GM21381 (cell line): ENCODE results near the gene MGAT4D.
A peak's percentile ranks its signal among the peaks of the same experiment; 100 is the strongest.
"Not testable (repeated sequence)": the region's sequence is repeated elsewhere in the genome, so short reads cannot be mapped to it uniquely, and the experiment has no call there.

ENCODE experiments used
- ATAC-seq: cut with Tn5 transposase; IDR thresholded peaks from one replicate; pipeline ENCODE4 v1.9.1; 2021; ENCODE audit warnings: mild to moderate bottlenecking, moderate library complexity; ENCODE audit not compliant: unreplicated experiment

The MGAT4D gene

DNA sequence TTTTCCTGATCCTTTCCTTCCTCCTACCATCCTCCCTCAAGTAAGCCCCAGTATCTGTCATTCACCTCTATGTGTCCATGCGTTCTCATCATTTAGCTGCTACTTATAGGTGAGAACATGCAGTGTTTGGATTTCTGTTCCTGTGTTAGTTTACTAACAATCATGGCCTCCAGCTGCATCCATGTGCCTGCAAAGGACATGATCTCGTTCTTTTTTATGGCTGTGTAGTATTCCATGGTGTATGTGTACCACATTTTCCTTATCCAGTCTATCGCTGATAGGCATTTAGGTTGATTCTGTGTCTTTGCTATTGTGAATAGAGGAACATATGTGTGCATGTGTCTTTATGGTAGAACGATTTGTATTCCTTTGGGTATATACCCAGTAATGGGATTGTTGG is 53.7 kb downstream of the MGAT4D start:
- ATAC-seq: not testable (repeated sequence)

DNA sequence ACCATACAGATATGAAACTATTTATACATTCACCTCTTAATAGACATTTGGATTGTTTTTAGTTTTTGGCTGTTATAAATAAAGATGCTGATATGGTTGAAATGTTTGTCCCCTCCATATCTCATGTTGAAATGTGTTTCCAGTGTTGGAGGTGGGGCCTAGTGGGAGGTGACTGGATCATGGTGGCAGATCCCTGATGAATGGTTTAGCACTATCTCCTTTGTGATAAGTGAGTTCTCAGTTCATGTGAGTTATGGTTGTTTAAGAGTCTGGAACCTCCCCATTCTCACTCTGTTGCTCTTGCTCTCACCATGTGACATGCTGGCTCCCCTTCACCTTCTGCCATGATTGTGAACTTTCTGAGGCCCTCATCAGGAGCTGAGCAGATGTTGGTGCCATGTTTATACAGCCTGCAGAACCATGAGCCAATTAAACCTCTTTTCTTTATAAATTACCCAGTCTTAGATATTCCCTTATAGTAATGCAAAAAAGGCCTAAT is 58.4 kb downstream of the MGAT4D start:
- no peak for ATAC-seq

DNA sequence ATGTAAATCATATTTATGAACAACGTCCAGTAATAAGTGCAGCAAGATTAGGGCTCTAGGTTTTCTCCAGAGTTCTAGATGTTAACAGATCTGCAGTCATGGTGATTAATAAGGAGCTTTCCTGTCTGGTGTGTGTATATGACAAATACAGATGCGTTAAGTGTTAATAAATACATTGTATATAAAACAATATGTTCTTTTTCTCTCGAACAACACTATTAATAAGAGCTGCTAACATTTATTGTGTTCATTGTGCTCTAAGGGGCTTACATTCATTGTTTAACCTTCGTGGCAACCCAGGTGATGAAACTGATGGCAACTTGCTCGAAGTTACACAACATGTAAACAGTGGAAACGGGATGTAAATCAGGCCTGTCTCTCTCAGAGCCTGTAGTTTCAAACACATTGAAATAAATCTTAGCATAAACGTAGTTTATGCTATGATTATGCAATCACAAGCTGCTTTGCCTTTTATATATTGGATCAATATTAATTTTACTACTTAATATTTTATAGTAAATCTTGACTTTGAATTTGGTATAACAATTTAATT is 70.1 kb downstream of the MGAT4D start:
- ATAC-seq: no peak

DNA sequence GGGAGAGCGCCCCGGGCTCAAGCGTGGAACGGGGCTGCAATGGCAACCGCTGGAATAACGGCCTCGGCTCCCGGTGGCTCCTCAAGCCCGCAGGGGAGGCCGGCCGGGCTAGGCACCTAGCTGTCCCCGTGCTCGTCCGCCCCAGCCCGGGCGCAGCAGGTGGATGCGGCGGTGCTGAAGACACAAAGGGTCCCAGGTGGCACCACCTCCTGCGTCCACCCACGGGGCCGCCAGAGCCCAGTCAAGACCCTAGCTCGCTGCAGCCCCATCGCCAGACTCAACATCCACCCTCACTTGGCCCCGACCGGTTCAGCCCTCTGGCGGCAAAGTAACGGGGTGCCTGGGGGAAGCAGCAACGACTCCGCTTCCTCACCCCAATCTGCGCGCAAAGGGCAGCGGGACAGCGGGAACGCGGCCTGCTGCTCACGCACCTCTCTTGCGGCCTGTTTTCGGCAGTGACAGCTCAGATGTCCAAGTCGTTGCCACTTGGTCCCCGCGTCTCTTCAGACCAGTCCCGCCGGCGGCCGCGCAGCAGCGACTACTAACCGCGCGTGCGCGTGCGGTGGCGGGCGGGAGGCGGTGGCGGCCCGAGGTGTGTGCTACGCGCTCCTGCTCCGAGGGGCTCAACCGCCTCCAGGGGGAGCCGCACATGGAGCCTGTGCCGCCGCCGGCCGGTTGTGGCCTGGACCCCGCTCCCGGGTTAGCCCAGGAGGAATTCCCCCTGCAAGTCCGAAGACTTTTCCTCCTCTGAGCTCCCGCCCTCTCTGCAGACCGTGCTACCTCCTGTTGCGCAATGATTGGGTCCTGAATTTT is 70.8 kb downstream of the MGAT4D start, which contains the start of gene CLGN:
TSS of gene CLGN (minus strand) at position 543 of the 813 bp plus-strand sequence. CDS start 14,570 bp downstream, outside the sequence.
- ATAC-seq: peak; percentile 74

DNA sequence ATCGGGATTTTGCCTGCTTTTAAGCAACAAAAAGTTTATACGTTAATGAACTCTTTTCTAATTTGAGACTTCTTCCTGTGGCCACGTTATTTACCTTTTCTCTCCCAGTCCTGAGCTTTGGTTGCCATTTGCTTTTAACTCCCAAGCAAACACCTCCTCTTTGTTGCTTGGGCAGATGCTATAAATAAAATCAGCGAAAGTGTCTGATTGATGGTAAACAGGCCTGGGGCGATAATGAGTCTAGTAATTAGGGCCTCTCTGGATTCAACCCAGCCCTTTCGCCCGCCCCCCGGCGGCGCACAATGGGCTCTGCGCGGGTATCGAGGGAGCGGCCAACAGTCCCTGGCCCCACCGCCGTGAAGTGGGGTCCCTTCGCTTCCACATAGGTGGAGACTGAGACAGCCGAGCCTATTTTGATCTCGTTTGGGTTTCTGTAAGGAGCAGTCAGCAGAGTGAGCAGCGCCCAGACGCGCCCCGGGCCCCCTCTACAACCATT is 71.4 kb downstream of the MGAT4D start:
- ATAC-seq: peak; percentile 27

DNA sequence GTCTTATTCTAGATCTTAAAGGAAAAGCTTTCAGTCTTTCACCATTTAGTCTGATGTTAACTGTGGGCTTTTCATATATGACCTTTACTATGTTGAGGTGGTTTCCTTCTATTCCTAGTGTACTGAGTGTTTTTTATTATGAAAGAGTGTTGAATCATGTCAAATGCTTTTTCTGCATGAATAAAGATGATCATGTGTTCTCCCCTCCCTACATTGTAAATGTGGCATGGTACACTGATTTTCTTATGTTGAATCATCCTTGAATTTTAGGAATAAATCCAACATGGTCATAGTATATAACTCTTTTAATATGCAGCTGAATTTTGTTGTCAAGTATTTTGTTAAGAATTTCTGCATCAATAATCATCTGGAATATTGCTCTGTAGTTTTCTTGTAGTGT is 75.0 kb downstream of the MGAT4D start:
- no peak for ATAC-seq

DNA sequence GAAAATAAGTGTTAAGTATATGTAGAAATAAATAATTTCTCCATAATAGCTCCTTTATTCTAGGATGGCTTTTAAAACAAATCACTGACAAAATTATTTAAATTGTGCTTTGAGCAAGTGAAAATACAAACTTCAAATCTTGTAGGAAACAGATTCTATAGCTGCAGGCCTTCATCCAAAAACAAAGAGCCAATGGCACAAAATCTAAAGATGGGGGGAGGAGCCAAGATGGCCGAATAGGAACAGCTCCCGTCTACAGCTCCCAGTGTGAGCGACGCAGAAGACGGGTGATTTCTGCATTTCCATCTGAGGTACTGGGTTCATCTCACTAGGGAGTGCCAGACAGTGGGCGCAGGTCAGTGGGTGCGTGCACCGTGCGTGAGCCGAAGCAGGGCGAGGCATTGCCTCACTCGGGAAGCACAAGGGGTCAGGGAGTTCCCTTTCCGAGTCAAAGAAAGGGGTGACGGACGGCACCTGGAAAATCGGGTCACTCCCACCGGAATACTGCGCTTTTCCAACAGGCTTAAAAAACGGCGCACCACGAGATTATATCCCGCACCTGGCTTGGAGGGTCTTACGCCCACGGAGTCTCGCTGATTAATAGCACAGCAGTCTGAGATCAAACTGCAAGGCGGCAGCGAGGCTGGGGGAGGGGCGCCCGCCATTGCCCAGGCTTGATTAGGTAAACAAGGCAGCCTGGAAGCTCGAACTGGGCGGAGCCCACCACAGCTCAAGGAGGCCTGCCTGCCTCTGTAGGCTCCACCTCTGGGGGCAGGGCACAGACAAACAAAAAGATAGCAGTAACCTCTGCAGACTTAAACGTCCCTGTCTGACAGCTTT is 84.7 kb downstream of the MGAT4D start:
- ATAC-seq: not testable (repeated sequence)

DNA sequence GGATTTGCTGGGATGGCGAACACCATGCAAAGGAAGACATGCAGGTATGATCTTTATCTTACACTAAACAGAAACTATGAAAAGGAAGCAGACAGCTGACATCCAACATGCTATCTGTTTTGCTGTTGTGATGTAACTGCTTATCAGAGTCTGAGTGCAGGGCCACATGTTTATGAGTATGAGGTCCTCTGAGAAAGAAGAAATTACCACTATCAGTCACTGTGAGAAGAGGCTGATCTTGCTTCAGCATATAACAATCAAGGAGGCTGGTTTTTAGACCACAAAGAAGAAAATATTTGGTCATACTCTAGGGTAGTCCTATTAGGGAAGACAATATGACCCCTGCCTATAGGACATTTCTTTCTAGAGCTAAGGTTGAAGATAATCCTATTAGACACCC is 89.1 kb downstream of the MGAT4D start:
- ATAC-seq: no peak

DNA sequence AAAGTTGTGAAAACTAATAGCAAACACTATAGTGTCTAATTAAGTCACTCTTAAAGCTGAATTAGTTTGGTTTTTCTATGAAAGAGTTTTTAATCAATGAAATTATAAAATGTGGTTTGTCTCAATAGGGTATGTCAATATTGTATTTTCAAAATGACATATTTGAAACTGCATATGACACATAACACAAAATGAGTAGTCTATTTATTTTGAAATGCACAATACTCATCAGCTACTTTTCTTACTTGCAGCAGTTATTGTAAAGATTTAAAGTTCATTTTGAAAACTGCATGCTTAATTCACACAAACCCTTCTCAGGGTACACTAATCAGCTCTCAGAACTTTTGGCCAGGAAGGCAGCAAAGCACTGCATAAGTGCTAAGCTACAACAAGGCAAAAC is 91.8 kb downstream of the MGAT4D start:
- ATAC-seq: no peak

DNA sequence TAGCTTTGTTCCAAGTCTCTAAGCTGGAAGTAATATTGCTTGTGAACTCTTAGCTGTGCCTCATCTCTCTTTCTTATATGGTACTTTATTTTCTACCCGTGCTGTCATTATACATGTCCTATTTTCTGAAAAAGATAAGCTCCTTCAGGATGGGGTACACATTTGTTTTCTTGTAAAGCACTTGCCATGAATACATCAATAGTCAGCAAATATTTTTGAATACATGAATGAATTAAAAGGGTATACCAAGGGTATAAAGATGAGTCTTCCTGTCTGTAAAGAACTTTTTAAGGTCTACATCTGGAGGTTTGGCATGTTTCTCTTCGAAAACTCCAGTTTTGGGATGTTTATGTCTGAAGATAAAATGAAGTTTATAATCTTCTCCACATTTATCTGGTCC is 98.0 kb downstream of the MGAT4D start:
- ATAC-seq: no peak

DNA sequence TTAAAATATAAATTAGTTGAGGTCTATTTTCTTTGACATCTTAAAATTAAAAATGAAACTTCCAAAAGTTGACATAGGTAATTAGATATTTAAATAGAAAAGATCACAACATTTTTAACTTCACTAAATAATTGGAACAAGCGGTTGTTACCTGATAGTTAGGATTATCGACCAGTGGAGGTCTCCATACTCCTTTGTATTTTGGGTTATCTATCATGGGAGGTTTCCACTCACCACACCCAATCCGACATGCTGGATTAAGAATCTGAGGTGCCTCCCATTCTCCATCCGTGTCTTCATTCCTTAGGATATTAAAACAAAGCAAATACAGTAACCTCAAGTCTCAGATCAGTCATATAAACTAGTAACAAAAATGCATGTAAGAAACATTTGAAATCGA is 102.4 kb downstream of the MGAT4D start:
- no peak for ATAC-seq
